Fibroblast of skin of scalp (primary cell): Measurements from ENCODE around the gene CYTH4.
A peak's percentile ranks its signal among the peaks of the same experiment; 100 is the strongest.

Experiments
- DNase-seq: peaks from one replicate; pipeline ENCODE4 v3.0.0-alpha.2; 2013

CYTH4 gene

DNA sequence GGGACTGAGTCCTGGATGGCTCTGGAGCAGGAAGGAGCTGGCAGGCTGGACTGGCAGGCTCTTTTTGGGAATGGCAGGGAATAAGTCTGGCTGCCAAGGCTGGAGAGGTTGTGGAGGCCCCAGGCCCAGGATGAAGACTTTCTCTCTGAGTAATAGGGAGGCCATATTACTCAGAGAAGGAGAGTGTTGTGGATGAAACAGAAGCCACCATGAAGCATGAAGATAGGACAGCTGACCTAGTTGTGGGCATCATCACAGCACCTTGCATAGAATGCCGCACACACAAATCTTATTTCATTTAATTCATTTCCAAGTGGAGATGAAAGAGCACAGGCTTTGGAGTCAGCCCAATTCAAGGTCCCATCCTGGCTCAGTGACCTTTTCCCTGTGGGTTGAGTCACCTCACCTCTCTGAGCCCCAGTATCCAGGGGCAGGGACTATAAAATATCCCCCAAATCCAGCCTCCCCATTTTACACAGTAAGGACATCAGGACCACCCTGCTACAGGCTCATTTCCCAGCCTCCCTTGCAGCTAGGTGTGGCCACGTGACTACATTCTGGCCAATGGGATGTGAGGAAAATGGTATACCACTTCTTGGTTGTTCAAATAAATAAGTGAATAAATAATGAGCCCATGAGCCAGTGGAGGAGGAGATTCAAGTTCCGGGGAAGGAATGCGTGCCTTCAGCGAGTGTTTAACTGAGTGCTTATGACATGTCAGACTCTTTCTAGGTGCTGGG is 9.4 kb downstream of the CYTH4 start:
- no peak for DNase-seq

DNA sequence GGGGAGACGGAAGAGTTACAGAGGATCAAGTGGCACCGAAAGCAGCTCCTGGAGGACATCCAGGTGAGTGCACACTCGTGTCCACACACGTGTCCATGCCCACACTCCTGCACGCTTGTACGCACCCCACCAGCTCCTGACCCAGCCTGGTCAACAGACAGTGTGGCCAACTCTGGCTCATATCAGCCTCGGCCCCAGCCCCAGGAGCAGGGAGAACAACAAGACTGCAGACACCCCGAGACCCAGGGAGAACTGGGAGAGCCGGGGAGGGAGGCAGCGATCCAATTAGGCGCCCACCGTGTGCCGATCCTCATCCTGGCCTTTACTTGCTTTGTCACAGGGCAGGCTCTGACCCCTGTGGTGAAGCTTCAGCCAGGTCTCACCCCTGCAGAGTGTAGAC is 10.3 kb downstream of the CYTH4 start:
- no peak for DNase-seq

DNA sequence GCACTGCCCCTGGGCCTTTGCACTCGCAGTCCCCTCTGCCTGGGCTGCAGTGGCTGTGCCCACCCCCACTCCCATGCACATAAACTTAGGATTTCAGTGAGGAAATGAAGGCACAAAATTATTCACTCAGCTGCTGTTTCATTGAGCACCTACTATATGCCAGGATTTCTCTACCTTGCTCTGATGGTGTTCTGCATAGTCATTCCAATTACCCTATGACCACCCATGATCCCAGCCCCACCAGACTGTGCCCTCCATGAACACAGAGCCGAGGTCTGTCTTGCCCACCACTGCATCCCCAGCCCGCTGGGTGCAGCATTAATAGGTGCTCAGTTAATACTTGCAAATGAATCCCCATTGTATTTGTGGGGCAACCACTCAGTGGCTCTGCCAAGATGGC is 10.9 kb downstream of the CYTH4 start:
- DNase-seq: no peak

DNA sequence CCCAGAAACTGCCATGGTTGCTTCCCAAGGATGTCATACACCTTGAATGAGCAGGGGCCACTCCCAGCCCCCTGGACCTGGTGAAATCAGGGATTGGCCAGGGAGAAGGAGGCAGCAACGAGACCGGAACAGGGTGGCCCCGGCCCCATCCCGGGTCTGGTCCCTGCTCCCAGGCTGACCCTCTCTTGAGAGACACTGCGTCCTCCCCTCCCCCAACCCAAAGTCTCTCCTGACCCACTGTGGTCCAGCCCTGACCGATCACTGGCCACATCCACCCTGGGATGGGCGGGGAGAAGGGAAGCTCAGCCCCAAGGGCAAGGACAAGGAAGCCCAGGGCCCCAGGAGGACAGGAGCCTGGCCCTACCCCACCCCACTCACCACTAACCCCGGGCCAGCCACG is 12.4 kb downstream of the CYTH4 start:
- no peak for DNase-seq

DNA sequence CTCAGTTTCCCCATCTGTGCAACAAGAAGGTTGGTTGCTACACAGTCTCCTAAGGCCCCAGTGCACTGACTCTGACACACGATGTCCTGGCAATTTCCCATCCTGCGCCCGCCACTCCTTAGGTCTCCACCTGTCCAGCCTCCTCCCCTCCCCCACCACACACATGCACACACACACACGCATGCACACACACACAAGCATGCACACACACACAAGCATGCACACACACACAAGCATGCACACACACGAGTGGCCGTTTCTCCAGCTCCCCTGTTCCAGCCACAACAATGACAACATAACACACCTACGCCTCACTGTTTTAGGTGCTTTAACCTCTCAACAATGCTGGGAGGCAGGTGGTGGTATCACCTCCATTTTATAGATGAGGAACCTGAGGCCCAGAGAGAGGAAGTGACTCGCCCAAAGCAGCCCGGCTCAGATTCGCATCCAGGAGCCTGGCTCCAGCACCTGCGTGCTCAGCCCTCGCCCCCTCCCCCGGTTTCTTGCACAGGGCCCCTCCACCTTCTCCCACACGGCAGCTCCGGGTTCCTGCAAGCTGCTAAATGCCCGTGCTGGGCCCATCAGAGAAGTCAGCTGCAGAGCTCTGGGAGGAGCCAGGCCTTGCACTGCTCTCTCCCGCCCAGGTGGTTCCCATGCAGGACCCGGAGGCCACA is 13.0 kb downstream of the CYTH4 start:
- no peak for DNase-seq

DNA sequence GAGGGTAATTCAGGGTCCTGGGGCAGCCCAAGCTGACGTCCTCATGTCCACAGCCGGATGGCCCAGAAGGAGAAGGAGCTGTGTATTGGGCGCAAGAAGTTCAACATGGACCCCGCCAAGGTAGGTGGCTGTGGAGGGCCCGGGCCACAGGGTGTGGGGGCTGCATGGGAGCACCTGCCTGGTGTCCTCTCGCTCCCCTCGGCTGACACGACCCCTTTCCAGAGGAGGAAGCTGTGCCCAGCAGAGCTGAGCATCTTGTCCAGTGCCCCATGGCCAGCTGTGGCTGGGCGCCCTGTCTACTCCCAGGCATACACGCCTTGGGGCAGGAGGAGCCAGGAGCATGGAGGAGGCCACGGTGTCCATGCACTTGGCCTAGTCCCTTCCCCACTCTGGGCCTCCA is 13.6 kb downstream of the CYTH4 start:
- no peak for DNase-seq

DNA sequence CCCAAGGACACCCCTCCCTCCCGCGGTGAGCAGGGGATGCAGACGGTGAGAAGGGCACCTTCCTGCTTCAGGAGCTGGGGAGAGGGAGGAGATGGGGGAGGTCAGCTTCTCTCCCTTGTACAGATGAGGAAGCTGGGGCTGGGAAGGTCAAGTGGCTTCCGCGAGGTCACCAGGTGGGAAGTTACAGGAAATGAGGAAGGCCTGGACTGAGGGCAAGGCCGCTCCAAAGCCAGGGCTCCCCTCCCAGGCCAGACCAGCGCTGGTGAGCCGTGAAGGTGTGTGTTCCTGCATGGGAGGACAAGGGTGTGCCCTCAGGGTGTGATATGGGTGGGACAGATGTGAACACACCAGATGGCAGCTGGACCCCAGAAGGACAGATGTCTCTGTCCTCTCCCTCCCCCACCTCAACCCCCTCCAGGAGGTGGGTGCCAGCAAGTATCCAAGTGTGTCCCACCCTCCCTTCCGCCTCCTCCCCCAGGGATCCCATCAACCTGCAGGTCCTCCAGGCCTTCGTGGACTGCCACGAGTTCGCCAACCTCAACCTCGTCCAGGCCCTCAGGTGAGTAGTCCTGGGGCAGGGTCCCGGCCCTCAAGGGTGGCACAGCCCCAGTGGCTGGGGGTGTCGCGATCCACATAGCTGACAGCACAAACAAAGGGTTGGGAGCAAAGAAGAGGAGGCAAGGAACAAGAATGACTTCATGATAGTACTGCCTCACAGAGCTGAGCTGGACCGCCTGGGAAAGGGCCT is 16.6 kb downstream of the CYTH4 start:
- DNase-seq: no peak

DNA sequence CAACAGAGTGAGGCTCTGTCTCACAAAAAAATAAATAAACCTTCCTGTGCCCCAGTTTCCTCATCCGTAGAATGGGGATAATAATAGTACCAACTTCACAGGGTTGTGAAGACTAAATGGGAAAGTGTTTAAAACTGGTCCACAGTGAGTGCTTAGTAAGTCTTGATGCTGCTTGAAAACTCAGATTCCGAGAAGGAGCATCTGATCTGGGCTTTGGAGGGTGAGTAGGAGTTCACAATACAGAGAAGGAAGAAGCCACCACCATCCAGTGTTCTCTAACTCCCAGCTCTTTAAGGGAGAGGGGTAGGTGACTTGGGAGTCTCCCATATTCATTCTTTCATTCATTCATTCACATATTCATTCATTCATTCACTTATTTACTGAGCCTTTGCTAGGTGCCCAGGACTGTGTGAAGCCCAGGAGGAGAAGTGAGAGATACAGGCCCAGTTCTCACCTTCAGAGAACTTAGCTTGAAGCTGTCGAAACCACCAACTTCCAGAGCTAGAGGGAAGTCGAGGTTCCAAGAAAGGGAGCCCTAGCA is 17.7 kb downstream of the CYTH4 start:
- DNase-seq: no peak

DNA sequence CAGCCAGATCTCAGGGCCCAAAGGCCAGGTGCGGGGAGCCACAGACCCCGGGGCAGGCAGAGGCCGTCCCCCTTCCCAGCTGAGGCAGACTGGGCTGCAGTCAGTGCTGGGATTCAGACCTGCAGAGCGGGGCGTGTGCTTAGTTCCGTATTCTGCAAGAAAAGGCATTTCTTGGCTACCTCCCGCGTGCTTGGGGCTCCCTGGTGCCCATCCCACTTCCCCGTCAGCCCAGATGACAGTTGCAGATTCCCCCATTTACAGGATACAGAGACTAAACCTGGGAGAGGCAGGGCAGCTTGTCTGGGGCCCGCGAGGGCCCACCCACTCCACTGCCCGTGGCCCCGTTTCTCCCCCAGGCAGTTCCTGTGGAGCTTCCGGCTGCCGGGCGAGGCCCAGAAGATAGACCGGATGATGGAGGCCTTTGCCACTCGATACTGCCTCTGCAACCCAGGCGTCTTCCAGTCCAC is 18.3 kb downstream of the CYTH4 start:
- DNase-seq: no peak

DNA sequence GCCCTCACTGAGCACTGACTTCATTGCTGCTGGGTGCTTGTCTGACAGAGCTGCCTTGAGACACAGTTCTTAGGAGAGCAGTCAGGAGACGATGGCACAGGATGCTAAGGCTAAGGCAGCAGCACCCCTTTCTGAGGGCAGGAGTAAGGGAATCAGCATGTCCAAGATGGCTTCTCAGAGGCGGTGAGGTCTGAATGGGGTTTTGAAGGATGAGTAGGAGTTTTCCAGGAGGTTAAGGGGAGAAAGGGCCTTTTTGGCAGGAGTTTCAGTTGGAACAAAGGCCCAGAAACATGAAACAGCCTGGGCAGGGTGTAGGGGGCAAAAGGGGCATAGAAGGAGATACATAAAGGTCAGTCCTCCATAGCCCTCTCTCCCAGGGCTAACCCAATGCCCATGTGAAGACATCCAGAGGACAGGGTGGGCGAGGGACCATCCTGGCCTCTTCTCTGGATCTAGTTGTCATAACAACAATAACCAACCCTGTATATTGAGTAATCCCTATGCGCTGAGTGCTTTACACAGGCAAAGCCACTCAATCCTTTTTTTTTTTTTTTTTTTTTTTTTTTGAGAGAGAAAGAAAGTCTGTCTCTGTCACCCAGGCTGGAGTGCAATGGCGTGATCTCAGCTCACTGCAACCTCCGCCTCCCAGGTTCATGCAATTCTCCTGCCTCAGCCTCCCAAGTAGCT is 19.0 kb downstream of the CYTH4 start:
- DNase-seq: no peak

DNA sequence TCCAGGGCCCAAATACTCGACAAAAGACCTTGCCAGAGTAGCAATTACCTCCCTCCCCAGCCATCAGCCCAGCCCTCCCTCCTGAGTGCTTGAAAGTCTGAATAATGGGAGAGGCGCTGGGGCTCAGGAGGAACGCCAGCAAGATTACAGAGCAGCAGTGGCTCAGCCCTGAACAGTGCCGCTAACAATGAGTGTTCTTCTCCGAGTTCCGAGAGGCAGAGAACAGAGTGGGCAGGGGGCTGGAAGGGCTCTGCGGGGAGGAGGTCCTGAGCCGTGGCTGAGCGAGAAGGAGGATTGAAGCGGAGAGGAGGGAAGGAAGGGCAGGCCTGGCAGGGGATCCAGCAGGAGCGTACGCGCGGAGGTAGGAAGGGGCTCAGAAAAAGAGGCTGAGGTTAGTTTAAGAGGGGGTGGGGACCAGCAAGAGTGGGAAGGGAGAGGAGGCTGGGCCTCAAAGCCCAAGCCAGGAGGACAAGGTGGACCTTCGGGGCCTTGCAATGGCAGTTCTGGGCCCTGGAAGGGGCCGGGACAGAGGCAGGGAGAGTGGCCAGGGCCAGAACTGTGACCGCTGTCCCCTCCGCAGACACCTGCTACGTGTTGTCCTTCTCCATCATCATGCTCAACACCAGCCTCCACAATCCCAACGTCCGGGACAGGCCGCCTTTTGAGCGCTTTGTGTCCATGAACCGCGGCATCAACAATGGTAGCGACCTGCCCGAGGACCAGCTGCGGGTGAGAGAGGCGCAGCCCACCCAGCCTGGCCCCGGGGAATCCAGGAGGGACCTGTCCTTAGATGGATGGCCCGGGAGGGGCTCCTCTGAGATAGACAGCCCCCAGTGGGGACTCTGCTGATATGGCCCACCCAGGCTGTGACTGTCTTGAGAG is 20.6 kb downstream of the CYTH4 start:
- no peak for DNase-seq

DNA sequence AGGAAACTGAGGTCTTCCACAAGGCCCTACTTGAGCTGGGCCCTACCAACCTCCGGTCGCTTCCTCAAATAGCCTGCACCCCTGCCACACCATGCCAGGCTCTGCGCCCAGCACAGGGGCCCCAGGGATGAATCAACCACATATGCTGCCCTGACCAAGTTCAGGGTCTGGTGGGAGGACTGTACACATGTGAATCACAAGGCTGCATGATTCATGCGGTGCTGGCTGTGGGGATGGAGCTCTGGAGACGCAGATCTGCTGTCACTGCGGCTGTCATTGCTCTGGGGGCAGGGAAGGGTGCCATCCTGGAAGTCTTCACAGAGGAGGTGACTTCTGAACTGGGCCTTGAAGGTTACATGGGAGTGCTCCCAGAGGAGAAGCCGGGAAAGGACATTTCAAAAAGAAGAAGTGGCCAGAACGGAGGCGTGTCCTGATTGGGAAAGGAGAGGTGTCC is 21.5 kb downstream of the CYTH4 start:
- peak; percentile 84 for DNase-seq

DNA sequence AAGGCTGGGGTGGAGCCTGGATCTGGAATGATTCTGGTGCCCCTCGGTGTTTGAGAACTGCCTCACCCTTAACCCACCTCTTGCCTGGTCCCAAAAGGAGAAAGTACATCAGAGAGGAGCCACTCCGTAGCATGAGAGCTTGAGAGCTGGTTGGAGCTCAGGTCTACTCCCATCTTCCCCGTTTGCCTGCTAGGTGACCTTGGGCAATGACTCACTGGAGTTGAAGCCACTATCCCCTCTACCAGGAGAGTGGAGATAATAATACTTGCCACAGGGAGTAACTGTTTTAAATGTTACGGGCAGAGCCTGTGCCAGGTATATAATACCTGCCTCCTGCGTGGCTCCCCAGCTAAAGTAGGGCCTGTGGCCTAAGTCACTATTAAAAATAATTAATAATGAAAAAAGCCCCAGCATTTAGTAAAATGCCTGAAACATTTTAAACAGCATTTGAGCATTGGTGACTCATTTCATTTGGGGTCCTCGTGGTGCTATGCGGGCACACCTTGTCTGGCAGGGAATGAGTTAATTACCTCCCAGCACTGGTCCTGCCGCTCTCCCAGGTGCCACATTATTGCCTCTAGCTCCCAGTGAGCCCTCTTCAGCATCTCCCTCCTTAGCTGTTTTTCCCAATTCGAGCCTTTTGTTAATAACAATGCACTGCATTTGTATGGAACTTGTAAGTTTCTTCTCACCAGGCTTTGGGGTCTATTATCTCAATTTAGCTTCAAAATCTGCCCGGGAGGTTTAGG is 22.5 kb downstream of the CYTH4 start:
- no peak for DNase-seq

DNA sequence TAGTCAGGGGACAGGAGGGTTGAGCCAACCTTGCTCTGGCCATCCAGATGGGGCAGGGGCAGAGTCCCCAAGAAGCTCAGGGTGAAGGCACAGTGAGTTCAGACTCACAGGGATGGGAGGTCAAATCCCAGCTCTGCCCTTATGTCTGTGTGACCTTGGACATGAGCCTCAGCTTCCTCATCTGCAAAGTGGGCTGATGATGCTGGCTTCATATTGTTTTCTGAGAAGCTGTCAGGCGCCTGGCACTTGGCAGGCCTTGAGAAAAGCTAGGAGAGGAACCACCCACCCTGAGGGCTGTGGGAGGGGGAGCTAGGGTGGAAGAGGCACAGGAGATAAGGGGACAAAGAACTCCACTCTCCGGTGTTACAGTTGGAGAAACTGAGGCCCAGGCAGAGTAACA is 23.6 kb downstream of the CYTH4 start:
- no peak for DNase-seq

DNA sequence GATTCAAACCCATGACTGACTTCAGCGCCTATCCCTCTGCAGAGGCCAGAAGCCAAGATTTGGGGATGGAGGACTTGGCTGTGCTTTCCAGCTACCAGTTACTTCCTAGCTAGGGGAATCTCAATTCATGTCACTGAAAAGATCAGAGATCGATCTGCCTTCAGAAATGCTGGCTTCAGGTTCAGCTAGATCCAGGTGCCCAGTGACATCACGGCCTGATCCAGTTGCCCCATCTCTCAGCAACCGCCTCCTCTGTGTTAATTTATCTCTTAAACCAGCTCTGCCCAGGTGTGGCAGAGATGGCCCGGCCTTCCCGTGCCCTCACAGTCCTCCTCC is 24.2 kb downstream of the CYTH4 start:
- no peak for DNase-seq

DNA sequence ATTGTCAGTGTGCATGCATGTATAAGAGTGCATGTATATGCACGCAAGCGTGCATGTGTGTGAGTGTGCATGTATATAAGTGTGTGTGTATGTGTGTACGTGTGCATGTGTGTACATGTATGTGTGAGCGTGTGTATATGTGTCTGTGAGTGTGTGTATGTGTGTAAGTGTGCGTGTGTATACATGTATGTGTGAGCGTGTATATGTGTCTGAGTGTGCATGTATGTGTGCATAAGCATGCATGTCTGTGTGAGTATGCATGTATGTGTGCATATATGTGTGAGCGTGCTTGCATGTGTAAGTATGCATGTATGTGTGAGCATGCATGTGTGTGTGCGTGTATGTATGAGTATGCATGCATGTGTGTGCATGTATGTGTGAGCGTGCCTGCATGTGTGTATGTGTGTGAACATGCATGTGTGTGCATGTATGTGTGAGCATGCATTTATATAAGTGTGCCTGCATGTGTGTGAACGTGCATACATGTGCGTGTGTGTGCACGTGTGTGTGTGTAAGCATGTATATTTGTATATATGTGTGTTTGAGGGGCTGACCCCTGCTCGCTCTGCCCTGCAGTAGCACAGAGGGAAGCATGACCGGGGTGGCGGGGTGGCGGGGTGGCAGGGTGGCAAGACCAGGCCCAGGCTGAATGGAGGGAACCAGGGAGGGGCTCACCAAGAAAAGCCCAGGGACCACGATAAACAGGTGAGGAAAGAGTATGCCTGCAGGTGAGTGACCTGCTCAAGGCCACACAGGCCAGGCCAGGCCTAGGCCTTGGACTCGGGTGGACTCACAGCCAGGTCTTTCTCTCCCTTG is 26.3 kb downstream of the CYTH4 start:
- DNase-seq: no peak

DNA sequence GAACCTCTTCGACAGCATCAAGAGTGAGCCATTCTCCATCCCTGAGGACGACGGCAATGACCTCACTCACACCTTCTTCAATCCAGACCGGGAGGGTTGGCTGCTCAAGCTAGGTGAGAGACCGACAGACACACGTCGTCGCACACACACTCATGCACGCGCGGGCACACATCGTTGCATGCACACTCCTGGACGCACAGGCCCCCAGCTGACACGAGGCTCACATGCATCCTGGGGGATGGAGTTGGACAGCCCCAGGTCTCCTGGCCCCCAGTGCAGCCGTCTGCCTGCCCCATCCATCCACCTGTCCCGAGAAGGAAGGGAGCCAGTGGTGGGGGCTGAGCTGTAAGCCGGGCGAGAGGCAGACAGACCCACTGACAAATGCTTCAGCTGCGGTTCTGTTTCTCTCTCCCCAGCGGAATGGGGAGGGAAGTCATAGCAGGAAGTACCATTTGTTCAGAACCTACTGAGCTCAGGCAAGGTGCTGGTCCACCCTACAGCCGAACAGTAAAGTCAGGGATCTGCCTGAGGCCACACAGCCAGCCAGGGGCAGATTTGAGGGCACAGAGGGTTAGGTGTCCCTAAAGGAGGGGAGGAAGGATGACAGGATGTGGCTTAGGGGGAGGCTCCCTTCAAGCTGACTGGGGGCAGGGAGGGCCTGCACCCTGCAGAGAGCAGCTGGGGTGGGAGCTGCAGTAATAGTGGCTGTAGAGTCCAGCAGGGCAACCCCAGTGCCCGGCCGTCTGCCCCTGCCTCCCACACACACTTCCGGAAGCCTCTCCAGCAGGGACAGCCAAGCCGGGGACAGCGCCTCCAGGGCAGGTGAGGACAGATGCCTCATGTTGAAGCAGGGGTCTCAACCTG is 27.1 kb downstream of the CYTH4 start:
- no peak for DNase-seq

DNA sequence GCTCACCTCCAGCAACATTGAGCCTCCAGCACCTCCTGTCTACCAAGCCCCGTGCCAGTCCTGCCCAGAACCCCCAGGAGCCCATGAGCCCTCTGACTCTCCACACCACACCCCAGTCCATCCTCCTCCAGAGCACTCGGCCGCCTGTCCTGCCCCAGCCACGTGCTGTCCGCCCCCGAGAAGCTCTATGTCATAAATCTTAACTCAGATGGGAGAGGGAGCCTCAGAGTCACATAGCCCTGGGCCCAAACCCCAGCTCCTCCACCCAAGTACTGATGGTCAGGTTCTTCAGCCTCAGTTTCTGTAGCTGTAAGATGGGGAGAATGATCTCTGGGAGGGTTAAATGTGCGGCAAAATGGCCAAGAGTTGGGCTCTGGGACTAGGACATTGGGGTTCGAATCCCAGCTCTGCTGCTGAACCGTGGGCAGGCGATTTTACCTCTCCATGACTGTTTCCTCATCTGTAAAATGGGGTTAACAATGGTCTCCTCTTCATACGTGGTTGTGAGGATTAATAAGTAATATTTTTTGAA is 27.8 kb downstream of the CYTH4 start:
- no peak for DNase-seq
